ENCODE results near the gene TP53I11. TPM values are rescaled to one million over a fixed set of nuclear protein-coding genes. Genes with fewer than 3 reads are reported as not detected.

The TP53I11 gene
- total RNA-seq, 4 donors from 2014 or later = 24.7 to 107 (median 46.3) TPM

DNA sequence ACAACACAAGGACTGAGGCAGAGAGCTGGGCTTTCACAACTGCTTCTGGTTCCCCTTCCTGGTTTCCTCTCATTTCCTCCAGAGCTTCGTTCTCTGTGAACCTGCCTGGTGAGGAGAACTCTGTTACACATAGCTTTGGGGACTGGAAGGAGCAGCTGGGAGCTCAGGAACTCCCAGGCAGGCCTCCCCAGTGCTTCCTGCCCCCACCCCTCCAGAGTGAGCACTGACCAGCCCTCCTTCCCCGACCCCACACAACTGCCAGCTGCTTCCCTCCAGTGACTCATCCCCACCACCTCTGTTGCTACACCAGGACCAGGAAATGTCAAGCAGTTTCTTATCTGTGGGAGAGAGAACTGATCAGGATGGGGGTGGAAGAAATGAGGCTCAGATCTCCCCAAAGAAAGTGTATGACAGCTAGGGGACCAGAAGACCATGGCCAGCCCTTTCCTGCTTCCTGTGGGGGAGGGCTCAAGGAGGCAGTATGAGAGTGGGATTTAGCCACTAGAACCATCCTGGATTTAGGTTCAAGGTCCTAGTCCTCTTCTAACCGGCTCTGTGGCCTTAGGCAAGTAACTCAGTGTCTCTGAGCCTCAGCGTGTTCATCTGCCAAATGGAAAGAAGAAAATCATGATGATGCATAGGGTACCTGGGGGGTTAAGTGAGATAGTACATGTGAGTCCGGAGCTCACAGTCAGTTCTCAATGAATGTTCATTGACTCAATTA is 4.5 kb upstream of the TP53I11 start:
- TF ChIP-seq, protein P1, sequence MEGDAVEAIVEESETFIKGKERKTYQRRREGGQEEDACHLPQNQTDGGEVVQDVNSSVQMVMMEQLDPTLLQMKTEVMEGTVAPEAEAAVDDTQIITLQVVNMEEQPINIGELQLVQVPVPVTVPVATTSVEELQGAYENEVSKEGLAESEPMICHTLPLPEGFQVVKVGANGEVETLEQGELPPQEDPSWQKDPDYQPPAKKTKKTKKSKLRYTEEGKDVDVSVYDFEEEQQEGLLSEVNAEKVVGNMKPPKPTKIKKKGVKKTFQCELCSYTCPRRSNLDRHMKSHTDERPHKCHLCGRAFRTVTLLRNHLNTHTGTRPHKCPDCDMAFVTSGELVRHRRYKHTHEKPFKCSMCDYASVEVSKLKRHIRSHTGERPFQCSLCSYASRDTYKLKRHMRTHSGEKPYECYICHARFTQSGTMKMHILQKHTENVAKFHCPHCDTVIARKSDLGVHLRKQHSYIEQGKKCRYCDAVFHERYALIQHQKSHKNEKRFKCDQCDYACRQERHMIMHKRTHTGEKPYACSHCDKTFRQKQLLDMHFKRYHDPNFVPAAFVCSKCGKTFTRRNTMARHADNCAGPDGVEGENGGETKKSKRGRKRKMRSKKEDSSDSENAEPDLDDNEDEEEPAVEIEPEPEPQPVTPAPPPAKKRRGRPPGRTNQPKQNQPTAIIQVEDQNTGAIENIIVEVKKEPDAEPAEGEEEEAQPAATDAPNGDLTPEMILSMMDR (IDR thresholded peaks at IDR 0.05; ENCODE audit: low read depth) = no peak

DNA sequence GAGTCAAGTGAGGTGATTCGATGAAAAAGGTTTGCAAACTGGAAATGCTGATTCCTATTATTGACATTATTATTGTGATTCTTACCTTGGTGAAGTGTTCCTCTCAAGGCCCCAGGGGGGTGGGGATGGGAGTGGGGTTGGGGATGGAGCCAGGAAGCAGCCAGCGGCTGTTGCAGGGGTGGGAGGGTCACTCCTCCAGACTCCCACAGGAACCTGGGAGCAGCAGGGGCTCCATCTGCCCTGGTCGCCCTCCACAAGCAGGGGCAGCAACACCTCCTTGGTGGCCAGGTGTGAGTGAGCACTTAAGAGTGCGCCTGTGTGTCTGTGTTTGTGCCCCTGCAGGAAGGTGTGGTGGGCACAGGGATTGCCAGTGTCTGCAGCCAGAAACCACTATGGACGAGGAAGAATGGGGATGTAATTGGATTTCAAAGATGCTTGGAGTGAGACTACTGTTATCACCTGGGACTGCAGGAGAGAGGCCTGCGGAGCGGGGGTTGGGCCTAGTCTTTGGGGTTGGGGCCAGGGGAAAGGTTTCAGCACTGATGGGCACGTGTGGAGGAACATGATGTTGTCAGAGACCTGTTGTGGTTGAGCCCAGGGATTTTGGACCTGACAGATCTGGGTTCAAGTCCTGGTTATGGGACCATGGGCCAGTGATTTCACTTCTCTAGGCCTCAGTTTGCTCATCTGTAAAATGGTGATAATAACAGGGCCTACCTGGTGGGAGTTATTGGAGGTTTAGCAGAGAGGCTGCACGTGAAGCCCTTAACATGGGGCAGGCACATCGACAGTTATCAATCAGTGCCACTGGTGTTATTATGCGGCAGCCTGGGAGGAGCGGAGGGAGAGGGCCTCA is 3.6 kb upstream of the TP53I11 start:
- TF ChIP-seq, protein P1 (IDR thresholded peaks at IDR 0.05; ENCODE audit: low read depth) = no peak

DNA sequence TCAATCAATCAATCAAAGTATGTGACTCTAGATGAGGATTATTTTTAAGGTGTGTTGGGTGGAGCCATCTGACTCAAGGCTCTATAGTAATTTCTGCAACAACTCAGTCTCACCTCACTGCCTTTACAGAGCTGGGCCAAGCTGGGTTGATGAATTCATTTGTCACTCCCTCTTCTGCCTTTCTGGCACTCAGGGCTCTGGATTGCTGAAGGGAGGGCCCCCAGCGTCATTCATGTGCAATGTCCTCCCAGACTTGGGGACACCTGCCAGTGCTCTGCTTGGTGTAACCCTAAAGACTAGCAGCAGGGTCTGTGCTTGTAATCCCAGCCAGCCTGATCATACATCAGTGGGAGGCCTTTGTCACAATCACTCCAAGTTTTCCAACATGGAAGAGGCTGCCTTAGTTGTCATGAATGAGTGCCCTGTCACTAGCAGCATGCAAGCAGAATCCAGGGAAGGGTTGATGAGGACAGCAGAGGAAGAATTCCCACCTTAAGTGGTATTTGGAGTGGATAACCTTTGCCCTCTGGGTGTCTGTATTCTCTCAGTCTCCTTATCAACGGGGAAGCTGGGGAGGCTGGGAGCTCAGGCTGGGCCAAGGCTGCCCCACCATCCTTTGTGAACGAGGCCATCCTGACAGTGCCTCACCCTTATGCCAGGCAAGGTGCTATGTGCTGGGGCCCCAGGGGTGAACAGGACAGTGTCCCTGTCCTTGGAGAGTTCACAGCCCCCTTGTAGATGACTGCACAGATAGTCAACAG is 2.0 kb upstream of the TP53I11 start:
- TF ChIP-seq, protein P1 (IDR thresholded peaks at IDR 0.05; ENCODE audit: low read depth) = no peak

DNA sequence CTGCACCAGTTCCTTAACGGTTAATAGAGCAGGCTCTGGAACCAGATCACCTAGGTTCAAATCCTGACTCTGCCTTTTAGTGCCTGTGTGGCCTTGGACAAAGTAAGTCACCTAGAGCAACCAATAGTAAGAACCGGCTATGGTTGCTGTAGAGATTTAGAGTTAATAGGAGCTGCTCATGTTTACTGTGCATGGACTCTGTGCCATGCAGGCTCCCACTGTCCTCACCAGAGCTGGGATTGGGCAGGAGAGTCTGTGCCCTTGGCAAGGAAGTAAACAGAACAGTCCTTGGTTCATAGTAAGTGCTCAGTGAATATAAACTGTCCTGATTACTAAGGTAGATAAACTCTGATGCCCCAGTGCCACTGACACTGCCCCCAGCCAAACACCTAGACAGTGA is 1.4 kb upstream of the TP53I11 start:
- TF ChIP-seq, protein P1 (IDR thresholded peaks at IDR 0.05; ENCODE audit: low read depth) = no peak

DNA sequence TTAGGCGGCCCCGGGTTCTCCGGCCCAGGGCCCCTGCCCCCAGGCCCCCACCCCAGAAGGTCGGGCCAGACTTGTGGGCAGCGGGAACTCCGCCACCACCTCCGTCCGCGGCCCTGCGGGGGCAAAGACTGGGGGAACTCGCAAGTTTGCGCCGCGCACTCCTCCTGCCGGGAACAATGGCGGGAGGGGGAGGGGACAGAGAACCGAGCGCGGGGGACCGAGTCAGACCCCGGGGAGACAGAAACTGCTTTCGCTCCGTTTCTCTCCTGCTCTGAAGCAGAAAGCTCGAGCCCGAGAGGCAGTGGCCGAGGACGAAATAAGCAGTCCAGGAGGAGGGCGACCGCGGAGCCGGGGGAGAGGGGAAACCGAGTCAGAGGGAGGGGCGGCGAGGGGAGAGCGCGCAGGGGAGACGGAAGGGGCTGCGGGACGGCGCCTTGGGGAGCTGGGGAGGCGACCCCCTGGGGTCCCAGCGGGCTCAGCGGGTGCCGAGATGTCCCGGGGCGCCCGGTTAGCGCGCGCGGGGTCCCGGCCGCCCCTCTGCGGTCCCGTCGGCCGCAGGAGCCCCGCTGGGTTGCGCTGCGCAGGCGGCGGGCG is 555 bp downstream of the TP53I11 start:
- TF ChIP-seq, protein P1 (IDR thresholded peaks at IDR 0.05; ENCODE audit: low read depth) = no peak

DNA sequence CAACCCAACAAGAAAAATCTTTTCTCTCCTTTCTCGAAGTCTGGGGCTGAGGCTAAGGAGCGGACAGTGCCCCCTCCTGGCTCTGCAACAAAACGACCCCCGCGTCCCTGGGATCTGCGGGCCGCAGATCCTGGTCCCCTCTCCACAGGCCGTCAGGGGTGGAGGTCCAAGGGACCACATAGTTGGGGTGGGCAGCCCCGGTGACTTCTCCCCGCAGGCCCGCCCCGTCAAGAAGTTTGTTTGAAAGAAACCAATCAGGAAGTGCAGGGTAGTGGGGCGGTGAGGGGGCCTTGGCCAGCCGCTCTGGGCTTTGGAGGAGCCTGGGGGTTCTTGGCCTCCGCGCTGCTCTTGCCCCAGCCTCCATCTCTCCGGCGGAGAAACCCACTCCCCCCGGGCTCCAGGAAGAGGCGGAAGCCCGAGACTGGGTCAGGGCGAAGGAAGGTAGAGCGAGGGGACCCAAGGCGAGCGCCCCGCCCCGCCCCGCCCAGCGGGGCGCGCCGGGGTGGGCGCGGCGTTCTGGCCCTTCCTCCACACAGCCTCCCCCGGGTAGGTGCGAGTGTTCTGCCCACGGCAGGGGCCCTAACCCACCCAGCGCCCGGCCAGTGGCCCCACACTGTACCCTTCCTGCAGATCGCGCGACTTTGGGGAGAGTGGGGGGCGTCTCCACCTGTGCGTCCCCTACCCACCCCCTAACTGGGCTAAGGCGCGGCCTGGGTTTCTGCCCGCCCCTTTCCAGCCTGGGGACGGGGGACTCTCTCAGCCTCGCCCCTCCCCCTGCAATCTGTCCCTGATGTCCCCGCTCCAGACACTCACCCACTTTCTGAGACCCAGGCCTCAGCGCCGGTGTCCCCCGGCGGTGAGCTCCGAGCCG is 1.3 kb downstream of the TP53I11 start:
- TF ChIP-seq, protein P1 (IDR thresholded peaks at IDR 0.05; ENCODE audit: low read depth) = no peak
